HEK293 (cell line): ENCODE measurements around the gene PCDH9.

Experiments used
- CTCF ChIA-PET: fragments of 350-600 bp; formaldehyde crosslinking; extraction: SDS; loops from one replicate; lab custom pipeline; 2021; ENCODE audit warnings: antibody characterized with exemption; lab: Yijun Ruan, JAX
- POLR2A ChIA-PET: fragments of 300-600 bp; formaldehyde crosslinking; extraction: SDS; loops from one replicate; lab custom pipeline; 2020; ENCODE audit warnings: antibody characterized with exemption, inconsistent platforms; lab: Yijun Ruan, JAX
- H3K27ac ChIP-seq: fragments of 200-500 bp; sonication (Bioruptor generic); 2 replicates; pipeline ENCODE4 v1.5.1; 2014; ENCODE audit warnings: low read depth, low read length, control low read depth, inconsistent platforms; ENCODE audit errors: extremely low read depth
- H3K36me3 ChIP-seq, 2 experiments: fragments of 200-500 bp in 1 of 2; sonication (Bioruptor generic) in 1 of 2; 1 replicate in 1 of 2; 2 replicates in 1 of 2; pipeline ENCODE4 v1.5.1; 2014 to 2017; ENCODE audit warnings: inconsistent platforms in 2 of 2, low read length in 2 of 2; ENCODE audit not compliant: control insufficient read depth in 2 of 2, insufficient read depth in 1 of 2
- H3K4me1 ChIP-seq: fragments of 200-500 bp; sonication (Bioruptor generic); 2 replicates; pipeline ENCODE4 v1.5.1; 2014; ENCODE audit warnings: mild to moderate bottlenecking, low read length, inconsistent platforms; ENCODE audit not compliant: control insufficient read depth, insufficient read depth
- H3K4me3 ChIP-seq: 2 replicates; pipeline ENCODE4 v1.5.1; 2011; ENCODE audit warnings: low read depth, mild to moderate bottlenecking, control low read depth, low read length, moderate library complexity
- H3K9me3 ChIP-seq: fragments of 200-500 bp; sonication (Bioruptor generic); 2 replicates; pipeline ENCODE4 v1.5.1; 2014; ENCODE audit warnings: low read depth, low read length, inconsistent platforms; ENCODE audit not compliant: control insufficient read depth, insufficient read depth
- ATF2 ChIP-seq: fragments of 450-650 bp; formaldehyde crosslinking; IDR thresholded peaks from 2 replicates; pipeline ENCODE4 v1.5.1; 2016; ENCODE audit warnings: missing biosample characterization, missing genetic modification characterization, low read depth
- FEZF1 ChIP-seq: fragments of 450-650 bp; formaldehyde crosslinking; IDR thresholded peaks from 2 replicates; pipeline ENCODE4 v1.5.1; 2016; ENCODE audit warnings: missing biosample characterization, missing genetic modification characterization
- KLF9 ChIP-seq: fragments of 450-650 bp; formaldehyde crosslinking; IDR thresholded peaks from 2 replicates; pipeline ENCODE4 v1.5.1; 2016; ENCODE audit warnings: missing biosample characterization, missing genetic modification characterization, low read depth
- OSR2 ChIP-seq: fragments of 450-650 bp; formaldehyde crosslinking; IDR thresholded peaks from 2 replicates; pipeline ENCODE4 v1.5.1; 2016; ENCODE audit warnings: missing biosample characterization, missing genetic modification characterization
- PRDM6 ChIP-seq: fragments of 450-650 bp; formaldehyde crosslinking; IDR thresholded peaks from 2 replicates; pipeline ENCODE4 v1.5.1; 2017; ENCODE audit warnings: missing biosample characterization, missing genetic modification characterization
- SP7 ChIP-seq: fragments of 450-650 bp; formaldehyde crosslinking; IDR thresholded peaks from 2 replicates; pipeline ENCODE4 v1.5.1; 2016; ENCODE audit warnings: missing biosample characterization, missing genetic modification characterization
- ZBTB17 ChIP-seq: fragments of 450-650 bp; formaldehyde crosslinking; IDR thresholded peaks from 2 replicates; pipeline ENCODE4 v1.5.1; 2016; ENCODE audit warnings: missing biosample characterization, missing genetic modification characterization
- ZBTB49 ChIP-seq: fragments of 450-650 bp; formaldehyde crosslinking; IDR thresholded peaks from 2 replicates; pipeline ENCODE4 v1.5.1; 2016; ENCODE audit warnings: missing biosample characterization, missing genetic modification characterization, low read depth
- ZNF302 ChIP-seq: fragments of 450-650 bp; formaldehyde crosslinking; IDR thresholded peaks from 2 replicates; pipeline ENCODE4 v1.5.1; 2016; ENCODE audit warnings: missing biosample characterization, missing genetic modification characterization, low read depth
- ZNF311 ChIP-seq: fragments of 450-650 bp; formaldehyde crosslinking; IDR thresholded peaks from 2 replicates; pipeline ENCODE4 v1.5.1; 2017; ENCODE audit warnings: missing biosample characterization, missing genetic modification characterization, borderline replicate concordance
- ZNF324 ChIP-seq: fragments of 450-650 bp; formaldehyde crosslinking; IDR thresholded peaks from 2 replicates; pipeline ENCODE4 v1.5.1; 2016; ENCODE audit warnings: missing biosample characterization, missing genetic modification characterization
- ZNF350 ChIP-seq: fragments of 450-650 bp; formaldehyde crosslinking; IDR thresholded peaks from 2 replicates; pipeline ENCODE4 v1.5.0; 2017; ENCODE audit warnings: missing biosample characterization, mild to moderate bottlenecking, missing genetic modification characterization
- ZNF362 ChIP-seq: fragments of 450-650 bp; formaldehyde crosslinking; IDR thresholded peaks from 2 replicates; pipeline ENCODE4 v1.5.1; 2016; ENCODE audit warnings: missing biosample characterization, missing genetic modification characterization
- ZNF366 ChIP-seq: fragments of 450-650 bp; formaldehyde crosslinking; conservative IDR thresholded peaks from 2 replicates; pipeline ENCODE4 v1.5.1; 2016; ENCODE audit warnings: missing biosample characterization, missing genetic modification characterization
- ZNF394 ChIP-seq: fragments of 450-650 bp; formaldehyde crosslinking; IDR thresholded peaks from 2 replicates; pipeline ENCODE4 v1.5.1; 2016; ENCODE audit warnings: missing biosample characterization, missing genetic modification characterization, mild to moderate bottlenecking, moderate library complexity, borderline replicate concordance
- ZNF514 ChIP-seq: fragments of 450-650 bp; formaldehyde crosslinking; IDR thresholded peaks from 2 replicates; pipeline ENCODE4 v1.5.1; 2016; ENCODE audit warnings: missing biosample characterization, missing genetic modification characterization
- ZNF777 ChIP-seq: fragments of 450-650 bp; formaldehyde crosslinking; IDR thresholded peaks from 2 replicates; pipeline ENCODE4 v1.5.1; 2017; ENCODE audit warnings: missing biosample characterization, missing genetic modification characterization, borderline replicate concordance

PCDH9 gene

GRCh38 chr13:67119481-67119894 is 110.6 kb downstream of the PCDH9 start:
- POLR2A ChIA-PET: no interaction called here
- no peaks in the 10 kb centered on the region for H3K36me3 ChIP-seq
- CTCF ChIA-PET: no interaction called here
- TF ChIP-seq ZNF311 (no peak), ZNF362 (tag by site-specific recombination) (0 out of 2 replicates have a peak, but pooled peaks have one; percentile 23), ZNF366 (0 out of 2 replicates have a peak, but pooled peaks have one; percentile 21), ATF2 (peak; percentile 48; the same call in 1 of the 2 replicates), ZNF302 (tag by site-specific recombination) (no peak), KLF9 (tag by site-specific recombination) (no peak), ZBTB49 (tag by site-specific recombination) (no peak), ZBTB17 (tag by site-specific recombination) (0 out of 2 replicates have a peak, but pooled peaks have one; percentile 16), SP7 (tag by site-specific recombination) (0 out of 2 replicates have a peak, but pooled peaks have one; percentile 17), PRDM6 (tag by site-specific recombination) (peak; percentile 50), ZNF394 (tag by site-specific recombination) (peak; percentile 50; the same call in 1 of the 2 replicates), ZNF514 (no peak), ZNF324 (tag by site-specific recombination) (0 out of 2 replicates have a peak, but pooled peaks have one; percentile 29), ZNF350 (tag by site-specific recombination) (no peak)
- no peaks in the 10 kb centered on the region for H3K4me1 ChIP-seq
- no peaks in the 10 kb centered on the region for H3K9me3 ChIP-seq
- H3K4me3 ChIP-seq: no peak overlapping the region
- no peak overlapping the region for H3K27ac ChIP-seq

- Histone ChIP-seq H3K9me3 (no peaks in the 10 kb centered on the region), H3K27ac (no peak overlapping the region), H3K4me3 (no peak overlapping the region), H3K4me1 (no peaks in the 10 kb centered on the region), H3K36me3 (no peaks in the 10 kb centered on the region)
- TF ChIP-seq OSR2 (tag by site-specific recombination) (peak; percentile 39; the same call in 1 of the 2 replicates), FEZF1 (tag by site-specific recombination) (peak; percentile 82), ZNF777 (tag by site-specific recombination) (no peak), PRDM6 (tag by site-specific recombination) (peak; percentile 61)
- ChIA-PET POLR2A (no interaction called here), CTCF (no interaction called here)
These were observed 111.9 kb downstream of the PCDH9 start for GRCh38 chr13:67118277-67118676.
